ENCODE results near the gene KRTAP3-2.

DNA sequence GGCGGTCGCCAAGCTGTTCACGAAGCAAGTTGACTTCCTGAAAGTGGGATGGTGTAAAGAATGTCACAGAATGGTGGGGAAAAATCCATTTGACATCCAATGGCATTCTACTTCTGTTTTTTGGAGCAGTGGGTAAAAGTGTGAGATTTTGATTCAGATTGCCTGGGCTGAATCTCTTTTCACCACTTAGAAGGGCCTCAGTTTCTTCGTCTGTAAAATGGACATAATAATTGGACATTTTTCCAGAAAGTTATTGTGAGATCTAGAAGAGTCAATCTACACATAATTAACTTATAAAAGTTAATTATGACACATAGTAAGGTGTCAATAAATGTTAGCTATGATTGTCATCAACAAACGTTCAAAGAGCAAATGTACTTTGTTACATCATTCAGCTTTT is 18.6 kb downstream of the KRTAP3-2 start:
- TF ChIP-seq, protein P1, sequence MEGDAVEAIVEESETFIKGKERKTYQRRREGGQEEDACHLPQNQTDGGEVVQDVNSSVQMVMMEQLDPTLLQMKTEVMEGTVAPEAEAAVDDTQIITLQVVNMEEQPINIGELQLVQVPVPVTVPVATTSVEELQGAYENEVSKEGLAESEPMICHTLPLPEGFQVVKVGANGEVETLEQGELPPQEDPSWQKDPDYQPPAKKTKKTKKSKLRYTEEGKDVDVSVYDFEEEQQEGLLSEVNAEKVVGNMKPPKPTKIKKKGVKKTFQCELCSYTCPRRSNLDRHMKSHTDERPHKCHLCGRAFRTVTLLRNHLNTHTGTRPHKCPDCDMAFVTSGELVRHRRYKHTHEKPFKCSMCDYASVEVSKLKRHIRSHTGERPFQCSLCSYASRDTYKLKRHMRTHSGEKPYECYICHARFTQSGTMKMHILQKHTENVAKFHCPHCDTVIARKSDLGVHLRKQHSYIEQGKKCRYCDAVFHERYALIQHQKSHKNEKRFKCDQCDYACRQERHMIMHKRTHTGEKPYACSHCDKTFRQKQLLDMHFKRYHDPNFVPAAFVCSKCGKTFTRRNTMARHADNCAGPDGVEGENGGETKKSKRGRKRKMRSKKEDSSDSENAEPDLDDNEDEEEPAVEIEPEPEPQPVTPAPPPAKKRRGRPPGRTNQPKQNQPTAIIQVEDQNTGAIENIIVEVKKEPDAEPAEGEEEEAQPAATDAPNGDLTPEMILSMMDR (IDR thresholded peaks at IDR 0.05), result no peak
- TF ChIP-seq POLR2AphosphoS5 (IDR thresholded peaks at IDR 0.05), result no peak
